ENCODE data around the gene GCA.

Gene GCA

DNA sequence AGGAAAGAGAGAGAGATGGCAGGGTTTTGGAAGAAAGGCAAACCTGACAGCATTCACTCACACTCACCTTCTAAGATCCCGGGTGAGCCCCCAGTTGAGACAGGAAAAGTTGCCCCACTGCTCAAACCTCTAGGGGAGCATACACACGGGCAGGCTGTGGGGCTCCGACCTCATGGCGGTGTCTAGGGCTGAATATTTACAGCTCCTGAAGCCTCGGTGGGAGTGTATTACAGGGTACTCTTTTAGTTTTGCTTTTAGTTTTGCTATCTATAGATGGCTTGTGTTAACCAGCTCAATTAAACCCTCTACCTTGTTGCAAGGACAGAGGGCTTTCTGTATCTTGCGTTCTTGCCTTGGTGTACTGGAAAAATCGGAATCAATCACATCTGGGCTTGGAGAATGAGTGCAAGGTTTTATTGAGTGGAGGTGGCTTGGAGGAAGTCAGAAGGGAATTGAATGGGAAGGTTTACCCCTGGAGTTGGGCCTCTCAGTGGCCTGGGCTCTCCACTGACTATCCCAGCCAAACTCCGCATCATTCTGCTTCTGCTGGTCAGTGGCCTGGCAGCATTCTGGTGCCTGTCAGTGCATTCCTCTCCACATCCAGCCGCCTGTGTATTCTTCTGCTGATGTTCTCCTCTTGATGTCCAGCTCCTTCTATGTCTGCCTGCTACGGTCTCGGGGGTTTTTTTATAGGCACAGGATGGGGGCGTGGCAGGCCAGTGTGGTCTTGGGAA lies 15.3 kb upstream of the GCA start:
- no peak for FAIRE-seq

DNA sequence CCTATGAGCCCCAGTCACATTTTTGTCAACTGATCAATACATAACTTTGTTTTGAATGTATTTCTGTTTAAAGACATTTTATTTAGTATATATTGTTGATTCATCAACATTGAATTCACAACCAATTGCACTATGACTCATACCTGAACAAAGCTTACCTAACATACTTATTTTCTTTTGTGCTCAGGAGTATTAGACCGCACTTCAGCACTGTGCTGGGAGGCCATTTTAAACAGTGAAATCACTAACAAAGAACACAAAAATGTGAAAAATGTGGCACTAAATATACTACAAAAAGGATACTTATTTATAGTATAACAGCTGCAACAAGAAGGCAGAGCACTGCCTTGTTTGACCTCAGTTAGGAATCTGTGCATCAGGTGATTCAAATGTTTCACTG lies 13.1 kb upstream of the GCA start:
- FAIRE-seq: no peak

DNA sequence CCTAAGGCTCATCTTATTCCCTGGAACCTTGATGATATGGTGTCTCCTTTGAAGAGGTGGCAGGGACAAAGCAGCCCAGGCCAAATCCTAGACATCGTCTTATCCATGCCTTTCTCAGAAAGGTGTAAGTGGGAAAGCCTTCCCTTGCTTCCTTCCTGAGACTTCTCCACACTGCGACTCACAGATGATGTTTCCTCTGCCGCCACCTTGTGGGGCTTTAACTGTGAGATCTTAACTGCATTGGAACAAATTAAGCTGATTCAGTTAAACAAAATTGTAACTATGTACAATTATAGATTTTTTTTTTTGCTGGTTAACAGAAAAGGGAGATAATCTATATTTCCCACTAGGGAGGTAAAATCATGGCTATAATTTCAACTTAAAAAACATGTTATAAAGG lies 10.0 kb upstream of the GCA start:
- no peak for FAIRE-seq

DNA sequence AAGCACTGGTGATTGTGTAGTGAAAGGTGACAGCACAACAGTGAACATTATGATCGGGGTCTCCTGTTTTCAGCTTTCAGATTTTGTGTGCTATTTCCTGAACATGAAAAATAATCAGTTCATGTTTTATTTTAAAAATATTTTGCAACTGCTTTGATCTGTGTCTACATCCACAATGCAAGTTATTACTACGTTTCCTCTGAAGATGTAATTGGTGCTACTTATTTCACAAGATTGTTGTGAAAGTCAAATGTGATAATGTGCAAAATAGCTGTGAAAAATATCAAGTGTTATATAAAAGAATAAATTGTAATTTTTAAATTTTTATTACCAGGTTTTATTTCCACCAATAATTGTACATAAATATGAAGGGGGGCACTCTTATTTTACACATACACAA lies 6.1 kb upstream of the GCA start:
- FAIRE-seq: peak; percentile 41

DNA sequence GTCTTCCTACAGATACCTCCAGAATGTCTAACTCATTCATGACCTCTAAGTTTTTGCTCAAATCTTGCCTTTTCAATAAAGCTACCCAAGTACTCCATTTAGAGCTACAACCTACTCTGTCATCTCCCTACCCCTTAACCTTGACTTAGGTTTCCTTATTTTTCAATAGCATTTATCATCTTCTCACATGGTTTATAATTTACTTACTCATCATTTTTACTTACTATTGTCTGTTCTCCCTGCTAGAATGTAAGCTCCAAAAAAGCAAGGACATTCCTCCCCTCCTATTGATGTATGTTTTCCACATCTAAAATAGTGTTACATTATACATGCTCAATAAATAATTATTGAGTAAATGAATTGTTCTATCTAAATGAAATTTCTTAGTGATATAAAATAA lies 3.1 kb upstream of the GCA start:
- FAIRE-seq: no peak

DNA sequence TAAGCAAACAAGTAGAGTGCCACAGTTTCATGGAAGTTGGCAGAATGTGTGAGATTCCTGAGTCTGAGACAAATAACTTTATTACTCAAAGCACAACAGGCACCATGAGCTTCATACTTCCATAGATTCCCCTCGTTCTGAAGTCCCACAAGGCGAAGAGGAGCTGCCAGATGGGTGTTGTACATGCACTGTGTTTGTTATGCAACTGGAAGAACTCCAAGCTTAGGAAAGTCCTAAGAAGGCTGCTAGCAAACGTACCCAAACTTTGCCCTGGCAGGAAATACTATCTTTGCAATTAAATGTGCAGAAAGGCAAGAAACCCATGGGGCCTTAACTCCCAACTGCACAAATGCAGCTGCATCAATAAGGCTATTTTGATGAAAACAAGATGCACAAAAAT lies 1.6 kb upstream of the GCA start:
- FAIRE-seq: no peak

- no peak for FAIRE-seq
Measured at GRCh38 chr2:162342841-162343240, 1.1 kb upstream of the GCA start.

GRCh38 chr2:162343492-162343823 lies 474 bp upstream of the GCA start:
- FAIRE-seq: no peak

DNA sequence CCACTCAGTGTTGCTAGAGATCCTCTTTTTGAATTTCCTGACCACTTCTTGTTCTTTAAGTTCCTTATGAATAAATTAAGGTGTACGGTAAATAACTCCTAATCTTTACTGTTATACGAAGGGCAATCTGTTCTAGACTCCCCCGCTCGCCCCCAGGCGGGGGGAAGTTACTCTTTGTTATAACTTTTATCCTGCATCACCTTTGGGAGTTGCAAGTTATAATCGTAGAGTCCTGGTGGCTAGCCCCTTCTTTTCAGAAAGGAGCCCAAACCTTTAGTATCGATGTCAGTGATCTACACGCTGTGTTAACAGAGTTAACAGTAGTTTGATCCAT lies 652 bp downstream of the GCA start:
- no peak for FAIRE-seq

- FAIRE-seq: no peak
Measured at GRCh38 chr2:162365392-162365791, 21.5 kb downstream of the GCA start.

DNA sequence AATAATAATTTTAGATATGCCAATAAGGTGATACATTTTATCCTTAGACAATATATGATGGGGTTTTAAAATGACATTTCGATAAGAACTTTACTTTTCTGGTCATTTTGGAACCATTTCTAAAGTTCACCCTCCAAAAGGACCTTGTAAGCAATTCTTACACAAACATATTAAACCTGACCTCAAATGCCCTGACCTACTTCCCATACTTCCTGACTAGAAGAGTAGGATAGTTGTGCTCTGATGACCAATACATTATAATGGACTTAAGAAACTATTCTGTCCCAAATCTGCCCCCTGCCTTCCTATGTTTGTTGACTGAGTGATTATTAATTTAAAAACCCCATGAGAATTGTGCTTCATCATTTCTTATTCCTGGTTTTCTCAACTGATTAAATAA lies 24.6 kb downstream of the GCA start:
- FAIRE-seq: no peak

DNA sequence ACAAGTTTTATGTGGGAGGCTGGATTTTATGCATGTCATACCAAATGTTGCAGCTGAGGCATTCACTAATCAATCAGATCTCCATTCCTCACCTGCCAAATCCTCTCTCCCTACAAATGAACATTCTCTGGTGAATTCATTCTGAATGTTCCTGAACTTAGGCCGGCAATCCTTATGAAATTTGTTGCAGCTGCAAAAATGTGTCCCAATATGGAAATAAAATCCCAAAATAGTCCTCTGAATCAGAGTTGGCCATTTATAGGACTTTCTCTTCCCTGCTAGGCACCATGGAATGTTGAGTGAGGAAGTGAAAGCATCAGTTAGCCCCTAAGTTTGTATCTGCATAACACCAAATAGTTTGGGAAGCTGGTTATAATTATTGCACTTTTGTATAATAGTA lies 25.6 kb downstream of the GCA start:
- FAIRE-seq: no peak

- no peak for FAIRE-seq
Measured at GRCh38 chr2:162370931-162371330, 27.0 kb downstream of the GCA start.

- FAIRE-seq: no peak
Measured at GRCh38 chr2:162372818-162373217, 28.9 kb downstream of the GCA start.

DNA sequence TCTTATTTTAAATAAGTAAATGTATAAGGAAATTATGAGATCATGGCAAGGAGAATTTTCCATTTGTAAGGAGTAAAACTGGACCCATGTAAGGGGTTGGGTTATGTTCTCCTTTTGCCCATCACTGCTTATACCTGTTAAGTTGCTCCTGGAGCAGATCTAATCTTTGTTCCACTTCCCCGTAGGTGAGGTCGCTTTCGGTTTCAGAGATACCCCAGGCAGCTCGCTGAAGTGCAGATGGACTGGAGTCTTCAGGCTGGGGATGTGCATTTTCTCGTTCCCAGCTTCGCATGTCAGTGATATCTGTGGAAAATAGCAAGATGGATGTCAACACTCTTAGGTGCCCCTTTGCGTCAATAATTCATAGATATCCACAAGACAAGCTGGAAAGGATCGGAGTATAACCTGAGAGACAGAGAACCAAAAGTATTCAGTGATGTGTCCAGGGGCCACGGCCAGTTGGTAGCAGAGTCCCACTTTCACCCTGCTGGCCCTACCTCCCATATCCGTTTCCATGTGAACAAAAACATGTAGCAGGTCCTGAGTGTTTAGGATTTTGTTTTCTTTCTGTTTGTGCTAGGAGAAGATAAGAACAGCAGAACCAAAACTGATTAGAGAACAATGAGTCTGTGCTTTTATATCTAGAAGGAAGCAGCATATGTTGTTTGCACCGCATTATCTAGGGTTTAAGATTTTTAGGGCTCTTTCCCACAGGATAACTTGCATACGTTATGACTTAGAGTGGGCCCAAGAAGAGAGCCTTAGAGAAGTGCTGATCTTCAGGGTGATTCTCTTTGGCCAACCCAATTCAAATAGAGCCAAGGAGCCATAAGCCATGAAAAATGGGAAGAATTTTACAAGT lies 36.0 kb downstream of the GCA start:
- FAIRE-seq: no peak

GRCh38 chr2:162381851-162382250 lies 37.9 kb downstream of the GCA start:
- no peak for FAIRE-seq

DNA sequence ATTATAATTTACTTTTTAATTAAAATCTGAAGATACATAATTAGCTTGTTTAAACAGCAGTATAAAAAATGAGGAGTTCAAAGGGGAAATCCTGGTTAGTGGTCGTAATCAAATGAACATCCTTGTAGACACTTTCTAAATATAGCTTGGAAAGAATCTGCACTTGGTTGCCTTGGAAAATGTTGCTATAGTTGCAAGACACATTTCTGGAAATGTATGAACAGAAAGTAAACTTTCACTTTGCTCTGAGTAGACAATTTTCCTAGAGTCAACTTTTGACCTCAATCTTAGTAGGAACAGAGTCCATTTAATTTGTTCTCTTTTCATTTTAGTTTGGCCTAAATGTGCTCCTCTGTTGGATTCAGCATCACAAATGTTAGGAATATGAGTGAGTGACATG lies 38.3 kb downstream of the GCA start:
- no peak for FAIRE-seq

GRCh38 chr2:162385536-162385935 lies 41.6 kb downstream of the GCA start:
- no peak for FAIRE-seq

DNA sequence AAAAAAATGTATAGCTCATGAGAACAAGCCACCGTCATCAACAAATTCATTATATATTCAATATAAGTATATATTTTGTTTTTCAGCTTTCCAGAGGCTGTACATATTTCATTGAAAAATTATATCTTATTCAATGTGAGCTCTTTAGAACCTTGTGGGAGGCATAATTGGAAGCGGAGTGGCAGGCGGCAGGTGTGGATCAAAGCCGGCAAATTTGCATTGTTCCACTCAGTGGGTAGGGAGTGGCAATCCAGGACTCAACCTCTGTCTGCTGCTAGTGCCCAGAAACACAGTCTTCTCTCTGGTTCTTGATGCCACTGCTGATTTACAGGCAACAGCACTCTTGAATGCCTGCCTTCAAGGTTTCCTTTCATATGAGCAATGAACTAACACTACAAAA lies 46.9 kb downstream of the GCA start:
- no peak for FAIRE-seq

DNA sequence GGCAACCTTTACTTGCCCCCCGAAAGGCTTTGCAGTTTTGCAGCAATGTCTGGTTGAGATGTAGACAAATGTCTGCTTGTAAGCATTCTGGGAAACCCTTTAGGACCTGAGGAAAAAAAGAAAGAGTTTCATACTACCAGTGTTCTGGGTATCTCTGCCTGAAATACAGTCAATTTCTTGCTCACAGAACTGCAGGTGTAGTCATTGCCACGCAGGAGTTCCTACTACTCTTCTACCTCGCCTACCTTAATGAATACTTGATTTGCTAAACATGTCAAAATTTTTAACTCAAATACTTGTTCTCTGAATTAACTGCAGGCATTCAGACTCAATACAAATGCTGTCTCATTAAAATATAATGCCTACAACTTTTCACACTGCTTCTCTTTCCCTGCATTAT lies 56.4 kb downstream of the GCA start:
- FAIRE-seq: no peak

DNA sequence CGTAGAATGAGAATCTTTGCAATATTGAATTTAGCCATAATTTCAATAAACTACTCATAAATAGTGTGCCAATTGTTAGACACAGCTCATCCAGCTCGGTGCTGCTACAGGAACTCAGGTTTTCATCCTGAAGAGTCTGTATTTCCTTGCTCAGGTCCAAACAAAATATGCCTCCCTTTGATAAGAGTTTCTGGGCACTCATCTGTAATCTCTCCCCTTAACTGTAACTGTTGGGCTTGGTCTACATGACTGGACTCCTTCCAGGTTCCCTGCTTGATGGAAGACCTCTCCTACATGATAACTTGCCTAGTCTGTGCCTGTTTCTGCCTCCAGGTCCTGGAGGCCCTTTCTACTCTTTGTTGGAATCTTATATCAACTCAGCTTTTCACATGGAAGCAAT lies 57.9 kb downstream of the GCA start:
- no peak for FAIRE-seq

- no peak for FAIRE-seq
Measured at GRCh38 chr2:162403884-162404283, 60.0 kb downstream of the GCA start.

All from colon (tissue), 2 donors.